SK-N-SH treated with all-trans-retinoic acid at 6 μM for 48 hours (cell line): ENCODE measurements around the gene NUP98.

ENCODE experiments used
- ATAC-seq: fragments of 200-7000 bp; cut with Tn5 transposase; 3 replicates; pipeline ENCODE4 v1.9.1; 2020; ENCODE audit warnings: mild to moderate bottlenecking, moderate library complexity
- ARNTL ChIP-seq: fragments of 450-650 bp; formaldehyde crosslinking; IDR thresholded peaks from 2 replicates; pipeline ENCODE4 v1.5.0; 2020; ENCODE audit warnings: low read depth, mild to moderate bottlenecking, moderate library complexity, borderline replicate concordance
- BACH2 ChIP-seq: fragments of 250-450 bp; sonication (Bioruptor Pico); IDR thresholded peaks from 2 replicates; pipeline ENCODE4 v1.9.0; 2021; ENCODE audit warnings: mild to moderate bottlenecking, borderline replicate concordance
- CSDC2 ChIP-seq: fragments of 250-450 bp; sonication (Bioruptor Pico); IDR thresholded peaks from 2 replicates; pipeline ENCODE4 v1.5.0; 2020; ENCODE audit warnings: mild to moderate bottlenecking, moderate library complexity
- ESRRG ChIP-seq: fragments of 250-450 bp; sonication (Bioruptor Pico); IDR thresholded peaks from 2 replicates; pipeline ENCODE4 v1.6.1; 2021; ENCODE audit warnings: mild to moderate bottlenecking
- ISL1 ChIP-seq: fragments of 250-450 bp; sonication (Bioruptor Pico); IDR thresholded peaks from 2 replicates; pipeline ENCODE4 v2.1.2; 2022; ENCODE audit warnings: mild to moderate bottlenecking, moderate library complexity
- OSR1 ChIP-seq: fragments of 250-450 bp; sonication (Bioruptor Pico); IDR thresholded peaks from 2 replicates; pipeline ENCODE4 v1.8.0; 2022; ENCODE audit warnings: moderate library complexity, mild to moderate bottlenecking, inconsistent platforms
- POU6F1 ChIP-seq: fragments of 250-450 bp; sonication (Bioruptor Pico); IDR thresholded peaks from 2 replicates; pipeline ENCODE4 v1.8.0; 2021; ENCODE audit warnings: low read depth, mild to moderate bottlenecking, moderate library complexity, borderline replicate concordance
- PPARA ChIP-seq: fragments of 250-450 bp; sonication (Bioruptor Pico); IDR thresholded peaks from 2 replicates; pipeline ENCODE4 v1.5.0; 2020; ENCODE audit warnings: mild to moderate bottlenecking, borderline replicate concordance
- RARB ChIP-seq: fragments of 250-450 bp; sonication (Bioruptor Pico); IDR thresholded peaks from 2 replicates; pipeline ENCODE4 v1.8.0; 2021; ENCODE audit warnings: mild to moderate bottlenecking, moderate library complexity
- SNAI2 ChIP-seq: fragments of 250-450 bp; sonication (Bioruptor Pico); IDR thresholded peaks from 2 replicates; pipeline ENCODE4 v1.5.0; 2020; ENCODE audit warnings: mild to moderate bottlenecking, moderate library complexity
- TCF4 ChIP-seq: fragments of 250-450 bp; sonication (Bioruptor Pico); IDR thresholded peaks from 2 replicates; pipeline ENCODE4 v1.8.0; 2021; ENCODE audit warnings: mild to moderate bottlenecking, moderate library complexity, borderline replicate concordance
- TOX ChIP-seq: fragments of 250-450 bp; sonication (Bioruptor Pico); IDR thresholded peaks from 2 replicates; pipeline ENCODE4 v1.8.0; 2021; ENCODE audit warnings: mild to moderate bottlenecking, moderate library complexity, borderline replicate concordance
- TSHZ2 ChIP-seq: fragments of 250-450 bp; sonication (Bioruptor Pico); IDR thresholded peaks from 2 replicates; pipeline ENCODE4 v1.5.0; 2020; ENCODE audit warnings: mild to moderate bottlenecking, moderate library complexity
- ZC3H10 ChIP-seq: fragments of 250-450 bp; sonication (Bioruptor Pico); IDR thresholded peaks from 2 replicates; pipeline ENCODE4 v1.5.1; 2021; ENCODE audit warnings: mild to moderate bottlenecking, moderate library complexity
- ZFP3 ChIP-seq: fragments of 250-450 bp; sonication (Bioruptor Pico); IDR thresholded peaks from 2 replicates; pipeline ENCODE4 v1.5.0; 2020; ENCODE audit warnings: mild to moderate bottlenecking, moderate library complexity
- ZFP30 ChIP-seq: fragments of 450-650 bp; formaldehyde crosslinking; IDR thresholded peaks from 2 replicates; pipeline ENCODE4 v1.5.0; 2022; ENCODE audit warnings: mild to moderate bottlenecking, moderate library complexity
- ZNF565 ChIP-seq: fragments of 450-650 bp; formaldehyde crosslinking; conservative IDR thresholded peaks from 2 replicates; pipeline ENCODE4 v1.5.0; 2020; ENCODE audit warnings: low read depth, mild to moderate bottlenecking, moderate library complexity
- ZNF70 ChIP-seq: fragments of 450-650 bp; formaldehyde crosslinking; IDR thresholded peaks from 2 replicates; pipeline ENCODE4 v1.5.0; 2020; ENCODE audit warnings: mild to moderate bottlenecking, moderate library complexity
- ZNF8 ChIP-seq: fragments of 450-650 bp; formaldehyde crosslinking; IDR thresholded peaks from 2 replicates; pipeline ENCODE4 v1.5.0; 2020; ENCODE audit warnings: mild to moderate bottlenecking, moderate library complexity
- TF ChIP-seq, protein P1 (sequence below): fragments of 250-450 bp; sonication (Bioruptor Pico); IDR thresholded peaks from 2 replicates; pipeline ENCODE4 v1.8.0; 2020; ENCODE audit warnings: mild to moderate bottlenecking, moderate library complexity, borderline replicate concordance
- TF ChIP-seq, protein P2 (sequence below): fragments of 250-450 bp; sonication (Bioruptor Pico); IDR thresholded peaks from 2 replicates; pipeline ENCODE4 v1.5.1; 2020; ENCODE audit warnings: low read depth, mild to moderate bottlenecking, moderate library complexity
- TF ChIP-seq, protein P3 (sequence below): fragments of 250-450 bp; sonication (Bioruptor Pico); IDR thresholded peaks from 2 replicates; pipeline ENCODE4 v1.5.1; 2021; ENCODE audit warnings: mild to moderate bottlenecking, moderate library complexity

Gene NUP98

DNA sequence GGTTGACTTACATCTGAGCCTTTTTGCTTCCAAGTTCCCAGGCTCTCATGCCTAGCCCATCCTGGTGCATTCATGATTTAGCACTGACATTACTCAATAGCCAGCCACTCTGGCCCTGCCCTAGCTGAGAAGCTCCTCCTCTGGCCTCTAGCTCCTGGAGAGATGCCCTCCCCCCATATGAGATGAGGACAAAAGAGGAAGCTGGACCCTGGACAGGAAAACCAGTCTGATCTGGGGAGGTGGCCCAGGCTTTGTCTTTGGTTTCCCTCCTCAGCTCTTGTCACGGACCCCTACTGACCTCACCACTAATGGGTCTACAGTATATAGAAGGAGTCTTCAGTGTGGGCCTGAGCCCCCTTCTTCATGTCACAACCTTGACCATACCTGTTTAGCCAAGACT is 40.4 kb upstream of the NUP98 start:
- ATAC-seq = no peak
- TF ChIP-seq, protein P1, sequence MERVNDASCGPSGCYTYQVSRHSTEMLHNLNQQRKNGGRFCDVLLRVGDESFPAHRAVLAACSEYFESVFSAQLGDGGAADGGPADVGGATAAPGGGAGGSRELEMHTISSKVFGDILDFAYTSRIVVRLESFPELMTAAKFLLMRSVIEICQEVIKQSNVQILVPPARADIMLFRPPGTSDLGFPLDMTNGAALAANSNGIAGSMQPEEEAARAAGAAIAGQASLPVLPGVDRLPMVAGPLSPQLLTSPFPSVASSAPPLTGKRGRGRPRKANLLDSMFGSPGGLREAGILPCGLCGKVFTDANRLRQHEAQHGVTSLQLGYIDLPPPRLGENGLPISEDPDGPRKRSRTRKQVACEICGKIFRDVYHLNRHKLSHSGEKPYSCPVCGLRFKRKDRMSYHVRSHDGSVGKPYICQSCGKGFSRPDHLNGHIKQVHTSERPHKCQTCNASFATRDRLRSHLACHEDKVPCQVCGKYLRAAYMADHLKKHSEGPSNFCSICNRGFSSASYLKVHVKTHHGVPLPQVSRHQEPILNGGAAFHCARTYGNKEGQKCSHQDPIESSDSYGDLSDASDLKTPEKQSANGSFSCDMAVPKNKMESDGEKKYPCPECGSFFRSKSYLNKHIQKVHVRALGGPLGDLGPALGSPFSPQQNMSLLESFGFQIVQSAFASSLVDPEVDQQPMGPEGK = no peak
- no peak for TF ChIP-seq ESRRG (CRISPR knock-in tag)
- no peak for TF ChIP-seq BACH2 (CRISPR knock-in tag)
- TF ChIP-seq, protein P2, sequence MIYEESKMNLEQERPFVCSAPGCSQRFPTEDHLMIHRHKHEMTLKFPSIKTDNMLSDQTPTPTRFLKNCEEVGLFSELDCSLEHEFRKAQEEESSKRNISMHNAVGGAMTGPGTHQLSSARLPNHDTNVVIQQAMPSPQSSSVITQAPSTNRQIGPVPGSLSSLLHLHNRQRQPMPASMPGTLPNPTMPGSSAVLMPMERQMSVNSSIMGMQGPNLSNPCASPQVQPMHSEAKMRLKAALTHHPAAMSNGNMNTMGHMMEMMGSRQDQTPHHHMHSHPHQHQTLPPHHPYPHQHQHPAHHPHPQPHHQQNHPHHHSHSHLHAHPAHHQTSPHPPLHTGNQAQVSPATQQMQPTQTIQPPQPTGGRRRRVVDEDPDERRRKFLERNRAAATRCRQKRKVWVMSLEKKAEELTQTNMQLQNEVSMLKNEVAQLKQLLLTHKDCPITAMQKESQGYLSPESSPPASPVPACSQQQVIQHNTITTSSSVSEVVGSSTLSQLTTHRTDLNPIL = no peak
- no peak for TF ChIP-seq ZNF70 (CRISPR knock-in tag)
- no peak for TF ChIP-seq ZFP30
- no peak for TF ChIP-seq ISL1
- no peak for TF ChIP-seq PPARA (CRISPR knock-in tag)
- TF ChIP-seq CSDC2 = no peak
- no peak for TF ChIP-seq OSR1 (CRISPR knock-in tag)
- TF ChIP-seq ZNF565 (CRISPR knock-in tag) = no peak
- TF ChIP-seq SNAI2 (CRISPR knock-in tag) = no peak
- TF ChIP-seq POU6F1 (CRISPR knock-in tag) = no peak
- no peak for TF ChIP-seq TSHZ2
- TF ChIP-seq TCF4 = no peak
- no peak for TF ChIP-seq RARB (CRISPR knock-in tag)
- TF ChIP-seq ZC3H10 (CRISPR knock-in tag) = no peak
- TF ChIP-seq TOX (CRISPR knock-in tag) = no peak

- TF ChIP-seq TCF4 (no peak), ZFP30 (no peak), RARB (CRISPR knock-in tag) (no peak)
- ATAC-seq = no peak
Measured at GRCh38 chr11:3836903-3837302, 39.5 kb upstream of the NUP98 start.

DNA sequence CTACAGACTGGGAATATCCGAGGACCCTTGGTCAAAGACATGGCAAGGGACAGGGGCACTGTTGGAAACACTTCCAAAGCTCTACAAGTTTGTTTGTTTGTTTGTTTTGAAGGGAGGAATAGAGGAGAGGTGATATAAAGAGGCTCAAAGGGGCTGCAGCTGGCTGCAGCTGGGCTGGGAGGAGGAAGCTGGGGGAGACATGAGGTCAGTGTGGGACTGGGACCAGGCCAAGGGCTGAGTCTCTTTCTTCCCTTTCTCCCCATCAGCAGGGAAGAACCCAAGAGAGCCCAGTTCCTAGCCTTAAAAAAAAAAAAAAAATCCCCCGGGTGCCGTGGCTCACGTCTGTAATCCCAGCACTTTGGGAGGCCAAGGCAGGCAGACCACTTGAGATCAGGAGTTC is 38.4 kb upstream of the NUP98 start:
- TF ChIP-seq RARB (CRISPR knock-in tag) = no peak
- TF ChIP-seq, all 23 proteins: peak for 0
- no peak for ATAC-seq

- ATAC-seq = no peak
- no peak for TF ChIP-seq ZNF565 (CRISPR knock-in tag)
- TF ChIP-seq ZC3H10 (CRISPR knock-in tag) = no peak
- no peak for TF ChIP-seq OSR1 (CRISPR knock-in tag)
- TF ChIP-seq ZNF8 (CRISPR knock-in tag) = no peak
- TF ChIP-seq ARNTL (CRISPR knock-in tag) = no peak
Measured at GRCh38 chr11:3834664-3835461, 37.5 kb upstream of the NUP98 start.

GRCh38 chr11:3834349-3834663 is 37.0 kb upstream of the NUP98 start:
- ATAC-seq = no peak
- TF ChIP-seq ARNTL (CRISPR knock-in tag) (no peak), ZC3H10 (CRISPR knock-in tag) (no peak), PPARA (CRISPR knock-in tag) (no peak), ZFP3 (CRISPR knock-in tag) (no peak), POU6F1 (CRISPR knock-in tag) (no peak), ZNF565 (CRISPR knock-in tag) (no peak), TOX (CRISPR knock-in tag) (no peak), CSDC2 (no peak)
- TF ChIP-seq, protein P3, sequence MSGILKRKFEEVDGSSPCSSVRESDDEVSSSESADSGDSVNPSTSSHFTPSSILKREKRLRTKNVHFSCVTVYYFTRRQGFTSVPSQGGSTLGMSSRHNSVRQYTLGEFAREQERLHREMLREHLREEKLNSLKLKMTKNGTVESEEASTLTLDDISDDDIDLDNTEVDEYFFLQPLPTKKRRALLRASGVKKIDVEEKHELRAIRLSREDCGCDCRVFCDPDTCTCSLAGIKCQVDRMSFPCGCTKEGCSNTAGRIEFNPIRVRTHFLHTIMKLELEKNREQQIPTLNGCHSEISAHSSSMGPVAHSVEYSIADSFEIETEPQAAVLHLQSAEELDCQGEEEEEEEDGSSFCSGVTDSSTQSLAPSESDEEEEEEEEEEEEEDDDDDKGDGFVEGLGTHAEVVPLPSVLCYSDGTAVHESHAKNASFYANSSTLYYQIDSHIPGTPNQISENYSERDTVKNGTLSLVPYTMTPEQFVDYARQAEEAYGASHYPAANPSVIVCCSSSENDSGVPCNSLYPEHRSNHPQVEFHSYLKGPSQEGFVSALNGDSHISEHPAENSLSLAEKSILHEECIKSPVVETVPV (CRISPR knock-in tag) = no peak
- TF ChIP-seq, protein P1 = no peak
